Fibroblast of skin of left biceps (primary cell): ENCODE data around the gene WNT9B.

Source experiments
- DNase-seq, 2 experiments: peaks; one replicate each; pipeline ENCODE4 v3.0.0-alpha.2; 2013; ENCODE audit warnings: low read depth in 2 of 2

WNT9B gene

DNA sequence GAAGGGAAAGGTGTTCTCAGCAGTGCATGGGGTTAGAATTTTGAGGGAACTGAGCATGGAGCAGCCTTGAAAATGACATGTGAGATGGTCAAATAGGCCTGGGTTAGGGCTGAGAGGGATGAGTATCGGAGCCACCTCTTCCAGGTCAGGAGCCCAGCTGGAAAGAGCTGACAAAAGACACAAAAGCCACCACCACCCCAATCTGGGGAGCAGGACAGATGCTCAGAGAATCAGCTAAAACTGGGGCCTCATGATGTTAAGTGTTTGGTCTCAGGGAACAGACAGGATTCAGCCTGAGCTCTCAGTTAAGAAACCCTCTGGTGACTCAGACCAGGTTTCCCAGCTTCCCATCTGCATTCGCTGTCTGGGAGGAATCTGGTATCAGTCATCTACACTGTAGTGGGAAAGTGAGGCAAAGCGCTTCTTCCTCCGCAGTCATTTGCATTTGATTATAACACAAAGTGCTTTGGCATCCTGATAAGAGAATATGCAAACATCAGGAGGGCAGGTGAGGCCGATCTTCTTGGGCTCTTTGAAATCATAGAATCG, 2.6 kb downstream of the WNT9B start:
- peak in 1 of 2 experiments; percentile 15 for DNase-seq

DNA sequence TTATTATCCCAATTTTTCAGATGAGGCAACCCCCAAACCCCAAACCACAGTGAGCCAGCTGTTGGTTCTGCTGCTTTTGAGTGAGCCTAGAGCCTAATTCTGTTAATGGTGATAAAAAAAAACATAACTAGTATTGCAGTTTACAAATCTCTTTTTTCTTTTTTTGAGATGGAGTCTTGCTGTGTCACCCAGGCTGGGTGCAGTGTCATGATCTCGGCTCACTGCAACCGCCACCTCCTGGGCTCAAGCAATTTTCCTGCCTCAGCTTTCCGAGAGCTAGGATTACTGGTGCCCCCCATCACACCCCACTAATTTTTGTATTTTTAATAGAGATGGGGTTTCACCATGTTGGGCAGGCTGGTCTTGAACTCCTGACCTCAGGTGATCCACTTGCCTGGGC, 3.1 kb downstream of the WNT9B start:
- no peak for DNase-seq

DNA sequence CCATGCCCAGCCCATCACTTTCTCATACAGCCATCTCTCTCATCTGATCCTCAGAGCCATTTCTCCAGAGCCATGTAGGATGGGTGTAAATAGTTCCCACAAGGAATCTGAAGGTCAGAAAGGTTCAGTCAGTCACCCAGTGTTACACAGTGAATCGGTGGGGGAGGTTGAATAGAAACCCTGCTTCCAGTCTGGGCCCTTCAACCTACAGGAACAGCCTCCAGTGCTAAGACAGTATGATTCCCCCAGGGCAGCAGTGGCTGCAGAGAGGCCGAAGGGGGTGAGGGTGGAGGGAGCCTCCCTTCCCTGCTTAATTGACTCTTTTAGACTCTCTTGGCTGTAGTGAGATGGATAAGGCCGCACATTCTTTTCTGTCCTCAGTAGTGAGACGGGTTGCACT, 3.6 kb downstream of the WNT9B start:
- DNase-seq: no peak

DNA sequence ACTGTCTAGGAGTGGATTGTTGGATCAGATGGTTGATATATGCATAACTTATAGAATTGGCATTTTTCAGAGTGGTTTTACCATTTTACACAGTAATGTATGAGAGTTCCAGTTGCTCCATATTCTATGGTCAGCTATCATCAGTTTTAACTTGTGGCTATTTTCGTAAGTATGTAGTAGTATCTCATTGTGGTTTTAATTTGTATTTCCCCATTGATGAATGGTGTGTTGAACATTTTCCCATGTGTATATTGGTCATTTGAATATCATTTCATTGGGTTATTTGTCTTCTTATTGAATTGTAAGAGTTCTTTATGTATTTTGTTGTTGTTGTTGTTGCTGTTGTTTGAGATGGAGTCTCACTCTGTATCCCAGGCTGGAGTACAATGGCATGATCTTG, 6.2 kb downstream of the WNT9B start:
- DNase-seq: no peak

DNA sequence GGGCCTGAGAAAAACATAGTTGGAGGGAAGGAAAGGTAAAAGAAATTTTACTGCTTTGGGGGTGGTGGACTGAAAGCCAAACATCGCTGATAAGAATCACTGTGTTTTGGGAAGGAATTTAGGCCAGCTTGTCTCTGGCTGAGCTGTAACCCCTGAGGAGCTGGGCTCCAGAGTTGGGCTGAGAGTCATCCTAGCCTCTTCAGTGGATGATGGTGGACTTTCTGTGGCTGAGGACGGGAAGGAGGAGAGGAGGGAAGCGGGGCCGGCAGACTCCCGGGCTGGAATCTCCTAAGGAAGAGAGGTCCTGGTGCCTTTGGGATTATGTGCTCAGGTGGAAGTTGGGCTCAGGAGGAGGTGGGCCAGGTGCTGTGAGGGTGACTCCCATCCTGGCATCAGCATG, 8.6 kb downstream of the WNT9B start:
- DNase-seq: no peak

DNA sequence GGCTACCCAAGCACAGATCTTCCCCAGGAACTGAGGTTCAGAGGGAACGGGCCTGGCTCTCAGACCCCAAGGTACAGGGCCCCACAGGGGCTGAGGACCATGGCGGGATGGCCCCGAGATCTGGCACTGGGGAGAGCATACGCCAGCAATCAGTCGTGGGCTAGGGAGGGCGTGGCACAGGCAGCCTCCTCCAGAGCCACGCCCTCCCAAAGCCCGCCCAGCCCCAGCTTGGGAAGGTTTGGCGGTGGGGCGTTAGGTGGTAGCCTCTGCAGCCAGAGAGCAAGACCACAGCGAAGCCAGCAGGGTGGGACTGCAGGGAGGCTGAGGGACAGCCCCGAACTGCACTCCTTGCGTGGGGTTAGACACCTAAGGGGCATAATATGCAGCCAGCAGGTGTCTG, 11.6 kb downstream of the WNT9B start:
- no peak for DNase-seq

DNA sequence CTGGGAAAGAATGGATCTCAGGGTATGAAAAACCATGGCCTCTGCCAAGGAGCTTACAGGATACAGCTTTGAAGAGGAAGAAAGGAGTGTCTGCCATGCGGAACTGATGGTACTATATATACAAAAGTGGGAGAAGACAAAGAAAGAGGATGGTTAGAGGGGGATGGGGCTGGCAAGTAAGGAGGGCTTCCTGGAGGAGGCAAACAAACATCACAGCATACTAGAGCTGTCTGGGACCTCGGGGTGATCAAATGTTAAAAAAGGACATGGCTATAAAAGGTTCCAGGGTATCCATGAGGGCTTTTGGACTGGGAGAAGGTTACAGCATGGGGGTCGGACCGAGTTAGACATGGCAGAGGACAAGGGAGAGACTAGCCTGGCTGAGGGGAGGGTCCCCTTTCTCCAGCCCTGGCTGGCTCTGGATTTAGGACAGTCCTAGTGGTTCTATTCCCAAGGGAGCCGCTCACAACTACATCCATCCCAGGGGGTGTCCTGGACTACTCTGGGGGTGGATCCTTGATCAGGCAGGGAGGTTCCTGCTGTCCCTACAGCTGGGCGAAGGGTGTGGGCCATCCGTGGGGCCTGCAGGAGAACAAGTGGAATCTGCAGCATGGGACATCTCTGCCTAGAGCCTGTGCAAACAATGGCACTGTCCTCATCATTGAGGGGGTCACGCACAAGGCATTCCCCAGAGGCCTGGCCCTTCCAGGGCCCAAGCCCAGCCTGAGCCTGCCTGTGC, 12.2 kb downstream of the WNT9B start:
- DNase-seq: no peak

DNA sequence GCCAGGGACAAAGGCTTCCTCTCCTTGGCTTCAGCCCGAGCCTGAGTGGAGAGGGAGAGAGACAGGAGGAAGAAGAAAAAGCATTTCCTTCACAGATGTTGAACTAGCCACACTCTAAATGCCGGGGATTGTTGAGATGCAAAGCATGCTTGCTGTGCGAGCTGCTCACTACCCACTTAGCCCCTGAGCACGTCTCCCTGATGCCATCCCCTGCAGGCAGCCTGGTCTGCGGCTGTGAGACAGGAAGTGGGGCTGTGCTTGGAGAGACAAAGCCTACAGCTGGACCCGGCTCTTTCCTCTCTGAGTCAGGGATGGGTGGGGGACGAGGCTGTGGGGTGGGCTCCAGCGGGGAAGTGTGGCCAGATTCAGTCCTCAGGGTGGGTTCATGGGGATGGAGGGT, 13.7 kb downstream of the WNT9B start:
- peak; percentile 20 to 29 for DNase-seq

DNA sequence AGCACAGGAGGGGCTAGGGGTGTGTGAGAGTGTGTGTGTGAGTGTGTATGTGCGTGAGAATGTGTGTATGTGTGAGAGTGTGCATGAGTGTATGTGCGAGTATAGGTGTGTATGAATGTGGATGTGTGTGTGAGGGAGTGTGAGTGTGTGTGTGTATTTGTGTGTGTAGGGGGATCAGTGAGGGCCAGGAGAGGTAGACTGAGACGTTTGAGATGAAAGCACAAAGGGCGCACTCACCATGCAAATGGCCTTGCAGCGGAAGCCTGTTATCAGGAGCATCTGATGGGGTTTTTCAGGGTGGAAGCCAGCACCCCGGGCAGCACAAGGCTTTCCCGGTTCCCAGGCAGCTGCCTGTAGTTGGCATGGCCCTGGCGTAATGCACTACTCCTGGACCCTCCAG, 14.9 kb downstream of the WNT9B start:
- no peak for DNase-seq

DNA sequence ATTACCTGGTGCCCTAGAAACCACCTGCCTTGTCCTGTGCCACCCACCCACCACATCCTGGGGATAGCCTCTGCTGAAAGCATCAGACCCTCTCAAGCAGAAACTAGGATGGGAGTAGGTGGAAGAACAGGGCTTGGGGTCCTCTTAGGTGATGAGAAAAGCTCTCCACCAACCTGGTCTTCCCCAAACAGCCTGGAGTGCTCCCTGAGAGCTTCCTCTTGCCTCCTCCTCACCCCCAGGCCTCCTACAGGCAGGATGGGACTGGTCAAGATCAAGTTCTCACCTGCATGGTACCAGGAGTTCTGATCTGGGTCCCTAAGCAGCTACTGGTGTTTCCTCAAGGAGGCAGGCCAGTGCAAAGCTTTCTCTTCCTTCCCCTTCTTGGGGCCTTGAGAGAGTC, 15.4 kb downstream of the WNT9B start:
- DNase-seq: no peak

DNA sequence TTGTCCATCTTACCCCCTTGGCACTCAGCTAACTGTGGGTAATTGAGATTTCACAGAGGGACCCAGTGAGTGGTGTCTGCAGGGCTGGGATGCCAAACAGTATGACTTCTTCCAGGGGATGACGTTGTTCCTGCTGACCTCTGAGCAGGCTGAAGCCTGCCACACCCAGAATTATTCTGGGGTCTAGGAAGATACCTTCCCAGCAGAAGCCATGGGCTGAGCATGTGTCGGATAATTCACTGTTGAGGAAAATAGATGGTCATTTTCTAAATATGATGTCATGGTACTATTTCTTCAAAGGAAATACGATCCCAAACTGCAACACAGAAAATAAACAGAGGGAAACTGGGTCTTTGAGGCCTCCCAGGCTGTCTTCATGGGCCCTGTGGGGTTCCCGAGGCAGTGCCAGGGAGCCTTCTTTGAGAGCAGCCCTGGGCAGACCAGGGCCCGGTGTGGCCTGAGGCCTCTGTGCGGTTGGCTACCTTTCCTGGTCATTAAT, 17.4 kb downstream of the WNT9B start:
- DNase-seq: no peak

DNA sequence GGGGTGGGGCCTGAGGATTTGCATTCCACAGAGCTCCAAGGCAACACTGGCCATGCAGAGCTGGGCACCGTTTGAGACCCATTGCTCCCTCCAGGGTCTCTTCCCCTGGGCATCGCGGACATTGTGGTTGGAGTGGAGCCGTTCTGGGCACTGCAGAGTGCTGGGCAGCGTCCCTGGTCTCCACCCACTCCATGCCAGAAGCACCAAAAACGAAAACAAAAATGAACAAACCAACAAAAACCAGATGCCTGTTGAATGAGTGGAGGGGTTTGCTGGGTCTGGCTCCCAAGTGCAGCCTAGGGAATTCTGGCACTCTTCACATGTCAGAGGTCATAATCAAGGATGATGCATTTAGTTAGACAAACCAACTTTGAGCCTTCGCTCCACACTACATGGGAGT, 17.9 kb downstream of the WNT9B start:
- DNase-seq: no peak

DNA sequence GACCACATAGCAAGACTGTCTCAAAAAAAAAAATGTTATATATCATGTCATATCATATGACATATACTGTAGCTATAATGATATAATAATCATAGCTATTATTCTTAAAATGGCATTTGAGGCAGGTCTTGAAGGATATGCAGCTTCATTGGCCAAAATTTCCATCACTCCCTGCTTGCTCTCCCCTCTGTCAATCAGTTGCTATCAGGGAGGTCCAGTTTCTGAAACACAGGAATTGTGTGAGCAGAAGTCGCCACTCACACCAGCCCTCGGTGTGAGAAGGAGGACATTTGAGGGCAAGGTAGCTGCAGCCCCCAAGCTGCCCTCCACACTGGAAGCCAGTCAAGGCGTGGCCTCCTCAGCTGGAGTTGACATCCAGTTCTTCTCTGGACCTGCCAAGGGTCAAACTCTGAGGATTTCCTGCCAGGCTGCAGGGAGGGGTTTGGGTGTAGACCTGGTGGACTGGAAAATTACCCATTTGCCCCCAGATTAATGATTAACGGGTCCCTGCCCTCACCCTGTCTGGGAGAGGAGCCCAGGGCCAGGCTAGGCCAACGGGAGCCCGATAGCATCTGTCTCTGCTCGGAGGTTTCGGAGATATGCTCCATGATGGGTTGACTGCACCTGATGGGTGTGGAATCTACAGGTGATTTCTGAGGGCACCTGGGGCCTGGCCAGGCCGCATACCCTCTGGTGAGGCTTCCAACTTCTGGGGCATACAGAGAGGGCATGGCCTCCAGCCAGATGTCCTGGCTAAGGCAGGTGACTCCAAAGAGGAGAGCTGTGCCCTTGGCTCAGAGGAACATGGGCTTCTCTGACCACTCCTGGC, 18.8 kb downstream of the WNT9B start:
- DNase-seq: no peak

DNA sequence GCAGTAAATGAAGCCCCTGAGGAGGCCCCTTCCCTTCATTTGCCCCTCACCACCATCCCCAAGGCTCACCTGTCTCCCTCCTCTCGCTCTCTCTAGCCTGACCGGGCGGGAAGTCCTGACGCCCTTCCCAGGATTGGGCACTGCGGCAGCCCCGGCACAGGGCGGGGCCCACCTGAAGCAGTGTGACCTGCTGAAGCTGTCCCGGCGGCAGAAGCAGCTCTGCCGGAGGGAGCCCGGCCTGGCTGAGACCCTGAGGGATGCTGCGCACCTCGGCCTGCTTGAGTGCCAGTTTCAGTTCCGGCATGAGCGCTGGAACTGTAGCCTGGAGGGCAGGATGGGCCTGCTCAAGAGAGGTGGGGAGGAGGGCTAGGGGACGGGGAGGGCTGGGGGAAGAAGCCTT, 21.0 kb downstream of the WNT9B start:
- no peak for DNase-seq

DNA sequence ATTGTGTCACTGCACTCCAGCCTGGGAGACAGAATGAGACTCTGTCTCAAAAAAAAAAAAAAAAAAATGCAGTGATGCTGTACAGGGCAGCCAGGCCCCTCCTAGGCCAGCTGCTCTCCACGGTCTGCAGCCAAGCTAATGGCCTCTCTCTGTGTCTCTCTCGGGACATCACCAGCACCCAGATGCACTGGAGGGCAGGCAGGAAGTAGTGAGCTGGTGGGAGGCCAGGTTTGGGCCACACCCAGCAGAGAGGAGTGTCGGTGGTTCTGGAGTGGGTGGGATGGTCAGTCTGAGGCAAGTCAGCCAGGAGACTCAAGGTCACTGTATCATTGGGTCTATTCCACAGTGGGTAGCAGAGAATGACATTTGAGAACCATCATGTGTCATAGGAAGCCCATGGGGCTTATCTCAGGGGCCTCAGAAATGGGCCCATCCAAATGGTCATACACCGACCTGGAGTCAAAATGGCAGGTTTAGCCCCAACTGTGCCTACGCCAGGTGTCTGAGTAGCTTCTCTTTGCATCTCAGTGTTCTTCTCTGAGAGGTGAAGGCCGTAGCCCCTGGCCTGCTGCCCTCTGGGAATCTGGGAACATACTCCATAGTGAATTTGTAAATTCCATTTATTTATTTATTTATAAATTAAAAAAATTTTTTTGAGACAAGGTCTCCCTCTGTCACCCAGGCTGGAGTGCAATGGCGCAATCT, 22.7 kb downstream of the WNT9B start:
- no peak for DNase-seq

DNA sequence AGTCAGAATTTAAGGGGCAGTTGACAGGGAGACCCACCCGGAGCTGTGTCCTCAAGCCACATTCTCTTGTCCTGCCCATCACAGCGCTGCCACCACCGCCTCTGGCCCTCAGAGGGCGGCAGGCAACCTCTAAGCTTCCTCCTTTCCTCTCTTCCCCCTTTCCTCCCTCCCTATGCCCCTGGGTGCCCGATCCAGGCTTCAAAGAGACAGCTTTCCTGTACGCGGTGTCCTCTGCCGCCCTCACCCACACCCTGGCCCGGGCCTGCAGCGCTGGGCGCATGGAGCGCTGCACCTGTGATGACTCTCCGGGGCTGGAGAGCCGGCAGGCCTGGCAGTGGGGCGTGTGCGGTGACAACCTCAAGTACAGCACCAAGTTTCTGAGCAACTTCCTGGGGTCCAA, 23.5 kb downstream of the WNT9B start:
- no peak for DNase-seq

DNA sequence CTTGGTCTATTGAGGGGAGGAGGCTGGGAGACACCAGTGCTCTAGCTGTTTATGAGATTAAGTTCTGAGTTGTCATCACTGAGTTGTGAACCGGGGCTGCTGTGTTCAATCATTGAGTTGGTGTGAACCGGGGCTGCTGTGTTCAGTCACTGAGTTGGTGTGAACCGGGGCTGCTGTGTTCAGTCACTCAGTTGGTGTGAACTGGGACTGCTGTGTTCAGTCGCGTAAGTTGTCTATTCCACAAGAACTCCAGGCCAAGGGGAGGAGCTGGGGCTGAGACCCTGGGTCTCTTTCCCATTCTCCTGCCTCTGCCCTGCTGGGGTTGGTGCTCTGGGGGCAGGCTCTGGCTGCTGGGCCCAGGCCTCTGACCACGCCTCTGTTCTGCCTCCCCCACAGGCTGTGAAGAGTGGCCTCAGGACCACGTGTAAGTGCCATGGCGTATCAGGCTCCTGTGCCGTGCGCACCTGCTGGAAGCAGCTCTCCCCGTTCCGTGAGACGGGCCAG, 24.5 kb downstream of the WNT9B start:
- DNase-seq: no peak

DNA sequence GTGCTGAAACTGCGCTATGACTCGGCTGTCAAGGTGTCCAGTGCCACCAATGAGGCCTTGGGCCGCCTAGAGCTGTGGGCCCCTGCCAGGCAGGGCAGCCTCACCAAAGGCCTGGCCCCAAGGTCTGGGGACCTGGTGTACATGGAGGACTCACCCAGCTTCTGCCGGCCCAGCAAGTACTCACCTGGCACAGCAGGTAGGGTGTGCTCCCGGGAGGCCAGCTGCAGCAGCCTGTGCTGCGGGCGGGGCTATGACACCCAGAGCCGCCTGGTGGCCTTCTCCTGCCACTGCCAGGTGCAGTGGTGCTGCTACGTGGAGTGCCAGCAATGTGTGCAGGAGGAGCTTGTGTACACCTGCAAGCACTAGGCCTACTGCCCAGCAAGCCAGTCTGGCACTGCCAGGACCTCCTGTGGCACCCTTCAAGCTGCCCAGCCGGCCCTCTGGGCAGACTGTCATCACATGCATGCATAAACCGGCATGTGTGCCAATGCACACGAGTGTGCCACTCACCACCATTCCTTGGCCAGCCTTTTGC, 25.0 kb downstream of the WNT9B start:
- no peak for DNase-seq

DNA sequence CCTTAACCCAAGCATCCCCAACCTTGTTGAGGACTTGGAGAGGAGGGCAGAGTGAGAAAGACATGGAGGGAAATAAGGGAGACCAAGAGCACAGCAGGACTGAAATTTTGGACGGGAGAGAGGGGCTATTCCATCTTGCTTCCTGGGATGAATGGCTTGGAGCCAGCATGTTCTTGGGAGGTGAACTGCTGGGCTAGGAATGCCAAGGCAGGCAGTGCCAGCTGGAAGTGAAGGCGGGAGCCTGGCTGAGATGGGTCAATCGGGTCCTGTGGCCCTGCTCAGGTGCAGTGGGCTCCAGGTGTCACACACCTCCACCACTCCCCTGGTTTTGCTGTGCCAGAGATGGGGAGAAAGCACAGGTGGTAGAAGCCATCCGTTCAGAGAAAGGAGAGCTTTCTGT, 25.5 kb downstream of the WNT9B start:
- DNase-seq: no peak

DNA sequence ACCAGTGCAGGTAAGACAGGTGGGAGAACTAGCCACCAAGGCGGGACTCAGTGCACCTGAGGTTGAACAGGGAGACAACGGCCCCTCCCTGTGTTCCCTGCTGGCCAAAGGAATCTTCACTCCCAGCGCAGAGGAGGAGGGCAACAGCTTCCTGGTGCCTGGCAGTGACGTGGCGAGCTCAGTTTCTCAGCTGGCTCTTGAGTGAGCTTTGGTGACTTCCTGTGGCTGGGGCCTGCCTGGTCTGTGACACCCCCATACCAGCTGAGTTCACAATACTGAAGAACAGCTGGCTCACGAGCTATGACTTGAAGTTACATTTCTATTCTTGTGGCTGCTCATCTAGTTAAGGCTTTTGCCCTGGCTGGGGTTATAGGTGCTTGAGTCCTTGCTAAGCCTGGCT, 26.1 kb downstream of the WNT9B start:
- DNase-seq: no peak

DNA sequence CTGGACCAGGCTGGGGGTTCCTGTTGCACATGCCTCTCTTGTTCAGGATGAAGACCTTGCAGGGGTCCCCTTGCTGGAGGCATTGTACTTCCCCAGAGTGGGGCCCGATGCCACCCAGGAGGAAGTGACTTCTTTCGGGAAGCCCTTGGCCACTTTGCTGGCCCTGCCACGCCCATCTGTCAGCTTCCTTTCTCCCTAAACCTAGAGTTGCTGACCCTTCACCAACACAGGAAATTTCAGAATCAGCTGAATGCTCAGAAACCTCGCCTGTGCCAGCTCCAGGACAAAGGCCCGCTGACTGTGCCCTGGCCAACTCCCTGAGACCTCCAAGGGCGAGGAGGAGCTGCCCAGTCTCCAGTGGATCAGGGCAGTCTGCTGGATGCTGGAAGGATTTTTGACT, 26.7 kb downstream of the WNT9B start:
- DNase-seq: no peak

DNA sequence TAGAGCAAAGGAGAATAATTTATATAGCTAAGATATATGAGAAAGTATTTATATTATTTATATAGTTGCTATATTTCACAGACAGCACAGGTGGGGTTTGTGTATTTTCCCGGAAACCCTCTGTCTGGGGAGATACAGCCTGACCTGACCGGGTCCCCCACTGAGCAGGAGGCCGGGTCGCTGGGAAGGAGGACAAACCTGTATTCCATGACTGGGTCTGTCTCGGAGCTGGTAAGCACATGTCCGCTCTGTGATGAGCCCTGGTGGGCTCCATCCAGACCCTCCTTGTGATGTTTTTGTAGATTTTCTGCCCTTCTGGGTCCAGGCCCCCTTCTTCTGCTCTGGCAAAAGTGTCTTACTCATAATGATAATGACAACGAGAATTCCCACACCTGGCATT, 27.7 kb downstream of the WNT9B start:
- no peak for DNase-seq
